Measurements from ENCODE around the gene RPS17. TPM values are rescaled to one million over a fixed set of nuclear protein-coding genes. Genes with fewer than 3 reads are reported as not detected.

Gene RPS17
- total RNA-seq, 2 donors from 2014 or later, result 987 to 1,378 TPM

- TF ChIP-seq POLR2A (IDR thresholded peaks at IDR 0.05), result no peak
- TF ChIP-seq CTCF (IDR thresholded peaks at IDR 0.05), result no peak
- DNase-seq (no peak), ATAC-seq (no peak)
- no peaks in the 10 kb centered on the region for H3K9me3 ChIP-seq
- no peak overlapping the region for H3K27ac ChIP-seq
- no peaks in the 10 kb centered on the region for H3K36me3 ChIP-seq (replicated peaks in 1 of 2; ENCODE audit: insufficient read depth in 1 of 2, low read depth in 2 of 2)
- WGBS, 2 donors, result 70 to 77% methylated on average over 2 of the region's 2 CpGs
- H3K4me1 ChIP-seq, result no peaks in the 10 kb centered on the region
- H3K27me3 ChIP-seq, result no peaks in the 10 kb centered on the region
- H3K4me3 ChIP-seq, result no peak overlapping the region
- intact Hi-C loops (cut with DNase I), result no loop called here
Observed at GRCh38 chr15:82552861-82553260, 12.6 kb upstream of the RPS17 start.

- TF ChIP-seq CTCF (IDR thresholded peaks at IDR 0.05) (no peak), POLR2A (IDR thresholded peaks at IDR 0.05) (no peak)
- Histone ChIP-seq H3K4me1 (no peaks in the 10 kb centered on the region), H3K9me3 (no peaks in the 10 kb centered on the region), H3K4me3 (no peak overlapping the region), H3K27me3 (no peaks in the 10 kb centered on the region), H3K36me3 (replicated peaks in 1 of 2; ENCODE audit: insufficient read depth in 1 of 2, low read depth in 2 of 2) (no peaks in the 10 kb centered on the region), H3K27ac (no peak overlapping the region)
- WGBS, 2 donors, result 69 to 74% methylated on average over 5 of the region's 5 CpGs
- intact Hi-C loops (cut with DNase I), result no loop called here
- DNase-seq (no peak), ATAC-seq (no peak)
Observed at GRCh38 chr15:82551646-82552247, 11.5 kb upstream of the RPS17 start.

GRCh38 chr15:82549199-82549665 is 9.0 kb upstream of the RPS17 start:
- Histone ChIP-seq H3K27ac (no peak overlapping the region), H3K4me3 (no peak overlapping the region), H3K9me3 (no peaks in the 10 kb centered on the region), H3K36me3 (replicated peaks in 1 of 2; ENCODE audit: insufficient read depth in 1 of 2, low read depth in 2 of 2) (no peaks in the 10 kb centered on the region), H3K4me1 (no peaks in the 10 kb centered on the region), H3K27me3 (no peaks in the 10 kb centered on the region)
- DNase-seq (no peak), ATAC-seq (no peak)
- intact Hi-C loops (cut with DNase I), result no loop called here
- 74 to 85% methylated on average over 5 to 9 of the region's 9 CpGs for WGBS, 2 donors
- TF ChIP-seq CTCF (IDR thresholded peaks at IDR 0.05) (no peak), POLR2A (IDR thresholded peaks at IDR 0.05) (no peak)

- H3K36me3 ChIP-seq (replicated peaks in 1 of 2; ENCODE audit: insufficient read depth in 1 of 2, low read depth in 2 of 2), result no peaks in the 10 kb centered on the region
- no peaks in the 10 kb centered on the region for H3K4me1 ChIP-seq
- DNase-seq (no peak), ATAC-seq (no peak)
- H3K27ac ChIP-seq, result no peak overlapping the region
- intact Hi-C loops (cut with DNase I), result no loop called here
- H3K27me3 ChIP-seq, result no peaks in the 10 kb centered on the region
- no peak overlapping the region for H3K4me3 ChIP-seq
- WGBS, 2 donors, result 91 to 100% methylated on average over 1 to 2 of the region's 2 CpGs
- TF ChIP-seq POLR2A (IDR thresholded peaks at IDR 0.05) (no peak), CTCF (IDR thresholded peaks at IDR 0.05) (no peak)
- no peaks in the 10 kb centered on the region for H3K9me3 ChIP-seq
Observed at GRCh38 chr15:82548700-82549099, 8.4 kb upstream of the RPS17 start.

- intact Hi-C loops (cut with DNase I), result no loop called here
- TF ChIP-seq POLR2A (IDR thresholded peaks at IDR 0.05) (no peak), CTCF (IDR thresholded peaks at IDR 0.05) (no peak)
- no peaks in the 10 kb centered on the region for H3K9me3 ChIP-seq
- H3K36me3 ChIP-seq (replicated peaks in 1 of 2; ENCODE audit: insufficient read depth in 1 of 2, low read depth in 2 of 2), result no peaks in the 10 kb centered on the region
- H3K4me3 ChIP-seq, result no peak overlapping the region
- 65 to 69% methylated on average over 6 of the region's 6 CpGs for WGBS, 2 donors
- H3K4me1 ChIP-seq, result peaks cover 5% of the 10 kb centered on the region
- no peaks in the 10 kb centered on the region for H3K27me3 ChIP-seq
- ATAC-seq (no peak), DNase-seq (no peak)
- no peak overlapping the region for H3K27ac ChIP-seq
Observed at GRCh38 chr15:82545478-82545877, 5.2 kb upstream of the RPS17 start.
